ENCODE results near the gene CXCR4.

Gene CXCR4

DNA sequence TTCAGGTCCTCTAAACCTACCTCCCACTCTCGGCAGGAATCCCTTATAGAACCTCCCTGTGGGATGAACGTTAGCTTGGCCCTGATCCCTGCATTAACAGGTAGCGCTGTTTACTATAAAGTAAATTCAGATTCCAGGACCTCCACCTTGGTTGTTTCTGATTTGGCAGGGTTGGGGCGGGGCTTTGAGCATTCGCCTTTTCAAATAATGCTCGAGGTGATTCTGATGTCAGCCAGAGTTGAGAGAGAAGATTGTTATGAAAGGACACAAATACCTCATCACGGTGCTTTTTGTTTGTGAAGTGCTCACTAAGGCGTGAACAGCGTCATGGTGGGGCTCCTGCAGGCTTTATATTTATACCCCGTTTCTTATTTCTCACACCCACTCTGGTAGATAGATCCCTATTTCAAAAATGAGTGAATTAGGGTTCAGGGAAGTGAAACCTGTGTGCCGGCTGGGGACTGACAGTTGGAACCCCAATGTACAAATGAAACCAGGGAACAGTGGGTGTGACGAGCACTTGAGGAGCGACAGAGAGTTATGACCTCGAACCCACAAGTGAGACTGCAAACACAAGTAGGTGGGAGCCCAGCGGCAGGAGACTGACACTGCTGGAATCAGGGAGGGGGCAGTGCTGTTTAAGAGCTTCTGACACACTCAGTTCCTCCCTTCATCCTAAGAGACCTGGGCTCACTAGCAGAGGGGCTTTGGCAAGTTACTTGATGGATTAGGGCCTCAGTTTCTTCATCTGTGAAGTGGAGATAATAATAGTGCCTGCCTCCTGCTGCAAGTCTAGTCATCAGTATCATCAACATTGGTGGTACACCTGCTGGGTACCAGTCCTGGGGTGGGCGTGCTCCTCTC, 14.2 kb upstream of the CXCR4 start:
- DNase-seq (ENCODE audit: low read depth in 3 of 3), result peak in 1 of 3 experiments; percentile 41

DNA sequence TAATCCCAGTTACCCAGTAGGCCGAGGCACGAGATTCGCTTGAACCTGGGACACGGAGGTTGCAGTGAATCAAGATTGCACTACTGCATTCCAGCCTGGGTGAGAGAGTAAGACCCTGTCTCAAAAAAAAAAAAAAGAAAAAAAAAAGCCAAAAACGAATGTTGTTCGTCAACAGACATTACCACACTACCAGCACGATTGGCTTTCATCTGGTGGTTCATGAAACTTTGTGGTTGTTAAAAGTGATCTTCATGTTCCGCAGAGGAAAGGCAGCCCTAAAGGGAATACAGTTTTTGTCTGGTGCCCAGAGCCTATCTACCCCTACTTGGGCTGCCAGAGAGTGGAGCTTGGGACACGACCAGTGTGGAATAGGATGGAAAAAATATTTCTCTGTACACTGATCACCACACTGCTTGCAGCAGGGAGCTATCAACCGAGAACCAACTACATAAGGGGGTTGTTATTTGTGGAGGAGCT, 13.6 kb upstream of the CXCR4 start:
- no peak for DNase-seq (ENCODE audit: low read depth in 3 of 3)

DNA sequence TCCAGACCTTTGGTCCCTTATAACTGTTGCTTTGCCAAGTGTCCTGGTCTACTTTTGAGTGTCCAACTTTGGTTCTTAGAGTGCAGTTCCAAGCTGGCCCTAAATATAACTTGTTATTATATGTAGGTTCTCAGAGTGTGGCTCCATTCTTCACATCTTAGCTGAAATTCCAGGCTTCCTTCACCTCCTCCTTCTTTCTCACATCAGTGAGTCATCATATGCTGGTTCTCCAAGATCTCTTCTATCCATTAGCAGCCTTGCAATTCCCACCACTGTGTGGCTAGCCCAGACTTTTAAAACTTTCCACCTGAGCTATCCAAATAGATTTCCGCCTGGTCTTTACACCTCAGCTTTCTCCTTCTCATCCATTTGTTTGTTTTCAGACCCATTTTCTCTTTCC, 12.6 kb upstream of the CXCR4 start:
- DNase-seq (ENCODE audit: low read depth in 3 of 3), result no peak

GRCh38 chr2:136130045-136130444, 12.1 kb upstream of the CXCR4 start:
- DNase-seq (ENCODE audit: low read depth in 3 of 3), result no peak

DNA sequence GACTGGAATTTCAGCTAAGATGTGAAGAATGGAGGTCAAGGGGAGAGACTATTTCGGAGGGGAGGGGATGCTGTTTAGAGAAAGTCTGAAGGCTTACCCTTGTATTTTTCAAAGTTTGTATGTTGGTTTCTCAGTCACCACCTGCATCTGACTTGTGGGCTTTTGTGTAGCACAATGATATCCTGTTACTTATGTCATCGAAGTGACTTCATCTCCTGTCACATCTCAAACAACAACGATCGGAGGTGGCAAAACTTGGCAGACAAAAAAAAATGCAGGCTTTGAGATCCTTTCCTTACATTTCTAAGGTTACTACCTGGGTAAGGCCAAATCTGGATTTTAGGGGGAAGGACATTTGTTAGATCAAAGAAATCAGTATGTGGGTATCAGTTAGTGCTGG, 11.7 kb upstream of the CXCR4 start:
- DNase-seq (ENCODE audit: low read depth in 3 of 3), result no peak

DNA sequence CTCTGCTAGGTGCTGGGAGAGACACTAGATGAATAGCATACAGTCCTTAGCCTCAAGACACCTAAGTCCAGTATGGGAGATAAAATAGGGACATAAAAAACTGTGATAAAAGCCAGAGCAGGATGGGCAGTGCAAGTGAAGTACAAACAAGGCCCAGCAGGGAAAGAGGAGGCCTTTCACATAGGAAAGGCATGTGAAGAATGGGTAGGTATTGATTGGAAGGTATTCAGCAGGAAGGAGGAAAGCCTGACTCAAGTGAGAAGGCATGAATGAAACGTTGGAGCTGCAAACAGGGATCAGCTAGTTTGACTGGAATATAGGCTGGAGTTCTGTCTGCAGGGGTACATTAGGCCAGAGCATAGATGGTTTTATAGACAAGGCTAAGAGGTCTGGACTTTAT, 11.0 kb upstream of the CXCR4 start:
- no peak for DNase-seq (ENCODE audit: low read depth in 3 of 3)

DNA sequence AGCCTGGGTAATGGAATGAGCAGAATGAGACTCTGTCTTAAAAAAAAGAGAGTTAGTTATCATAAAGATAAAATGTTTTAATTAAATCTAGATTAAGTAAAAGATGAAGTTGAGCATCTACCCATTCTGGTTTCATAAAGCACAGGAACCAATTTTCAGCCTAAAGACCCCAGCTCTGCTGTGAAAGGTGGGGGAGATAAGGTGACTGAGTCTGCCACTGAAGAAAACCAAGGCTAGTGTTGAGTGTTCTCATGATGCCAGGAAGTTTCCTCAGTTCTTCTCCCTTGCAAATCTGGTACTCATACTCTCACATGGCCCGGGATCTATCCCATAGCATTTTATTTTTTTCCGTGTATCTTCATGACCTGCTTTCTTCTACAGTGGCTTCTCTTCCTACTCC, 10.4 kb upstream of the CXCR4 start:
- DNase-seq (ENCODE audit: low read depth in 3 of 3), result no peak

DNA sequence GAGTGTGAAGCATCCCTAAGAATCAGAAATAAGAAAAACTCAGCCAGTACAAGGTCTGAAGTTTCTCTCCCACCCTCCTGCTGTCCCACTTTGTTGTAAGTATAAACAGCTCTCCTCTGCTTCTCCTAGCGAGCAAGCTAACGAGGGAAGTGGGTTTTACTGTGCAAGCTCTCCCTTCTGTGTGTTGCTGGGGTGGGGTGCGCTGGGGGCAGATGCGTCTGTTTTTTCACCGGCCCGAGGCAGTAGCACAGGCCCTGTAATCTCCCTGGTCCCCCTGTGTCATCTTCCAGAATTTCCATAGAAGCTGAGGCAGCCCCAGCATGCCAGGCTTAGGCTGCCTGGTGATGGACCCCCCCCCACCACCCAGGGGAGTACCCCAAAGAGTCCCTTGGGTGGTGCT, 9.4 kb upstream of the CXCR4 start:
- no peak for DNase-seq (ENCODE audit: low read depth in 3 of 3)

DNA sequence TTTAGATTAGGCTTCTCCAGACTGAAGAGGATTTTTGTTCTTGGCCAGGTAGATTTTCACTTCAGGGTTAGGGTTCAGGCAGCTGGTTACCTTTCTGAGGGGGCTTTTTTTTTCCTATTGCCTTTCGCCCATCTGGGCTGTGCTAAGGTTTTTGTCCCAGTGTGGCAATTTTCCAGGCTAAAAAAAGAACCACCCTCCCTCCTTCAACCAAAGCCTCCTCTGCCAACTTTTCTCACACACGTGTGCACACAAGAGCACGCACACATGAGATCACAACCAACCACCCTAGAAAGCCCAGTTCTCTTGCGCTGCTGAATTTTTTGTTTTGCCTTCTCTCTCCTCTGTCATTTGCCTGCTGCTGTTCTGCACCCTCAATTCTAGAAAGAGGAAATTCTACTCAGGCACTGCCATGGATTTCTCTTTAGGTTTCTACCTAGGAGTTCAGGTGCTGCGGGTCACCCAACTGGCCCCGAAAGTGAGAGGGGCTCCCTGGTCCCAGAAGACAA, 8.5 kb upstream of the CXCR4 start:
- no peak for DNase-seq (ENCODE audit: low read depth in 3 of 3)

DNA sequence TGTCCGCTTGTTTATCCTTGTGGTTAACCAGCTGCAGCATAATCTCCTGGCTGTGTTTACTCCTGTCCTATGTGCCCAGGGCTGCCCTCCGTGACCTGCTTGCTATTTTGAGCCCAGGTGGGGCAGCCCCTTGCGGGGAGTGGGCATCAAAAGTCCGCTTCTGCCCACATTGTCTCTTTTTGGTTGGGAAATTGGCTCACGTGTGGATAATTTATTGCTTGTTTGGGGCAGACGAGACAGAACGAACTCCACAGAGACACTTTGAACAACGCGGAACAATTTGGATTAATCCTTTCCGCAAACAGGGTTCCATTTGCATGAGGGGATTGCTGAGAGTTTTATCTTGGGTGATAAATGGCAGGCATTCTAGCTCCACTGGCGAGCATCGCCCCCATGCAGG, 8.1 kb upstream of the CXCR4 start:
- DNase-seq (ENCODE audit: low read depth in 3 of 3), result no peak

- DNase-seq (ENCODE audit: low read depth in 3 of 3), result no peak
Observed at GRCh38 chr2:136125236-136125635, 7.3 kb upstream of the CXCR4 start.

DNA sequence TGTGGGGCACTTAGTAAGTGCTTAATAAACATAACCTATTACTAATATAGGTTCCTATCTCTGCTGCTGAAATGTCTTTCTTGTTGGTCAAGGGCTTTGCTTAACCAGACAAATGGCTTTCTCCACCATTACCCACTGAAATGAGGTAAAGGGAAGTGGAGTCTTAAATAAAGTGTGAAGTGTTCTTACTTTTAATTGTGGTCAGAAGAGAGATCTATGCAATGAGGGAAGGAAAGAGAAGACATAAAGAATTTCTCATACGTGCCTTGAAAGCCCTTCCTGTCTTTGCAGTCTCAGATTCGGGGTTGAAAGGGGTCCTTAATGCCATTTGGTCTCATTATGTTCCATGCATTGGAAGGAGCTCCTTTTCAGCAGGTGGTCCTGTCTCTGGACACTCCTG, 6.9 kb upstream of the CXCR4 start:
- no peak for DNase-seq (ENCODE audit: low read depth in 3 of 3)

- no peak for DNase-seq (ENCODE audit: low read depth in 3 of 3)
Observed at GRCh38 chr2:136122661-136123060, 4.7 kb upstream of the CXCR4 start.

GRCh38 chr2:136121204-136121910, 3.4 kb upstream of the CXCR4 start:
- no peak for DNase-seq (ENCODE audit: low read depth in 3 of 3)

GRCh38 chr2:136119717-136120675, 2.0 kb upstream of the CXCR4 start:
- DNase-seq (ENCODE audit: low read depth in 3 of 3), result no peak

DNA sequence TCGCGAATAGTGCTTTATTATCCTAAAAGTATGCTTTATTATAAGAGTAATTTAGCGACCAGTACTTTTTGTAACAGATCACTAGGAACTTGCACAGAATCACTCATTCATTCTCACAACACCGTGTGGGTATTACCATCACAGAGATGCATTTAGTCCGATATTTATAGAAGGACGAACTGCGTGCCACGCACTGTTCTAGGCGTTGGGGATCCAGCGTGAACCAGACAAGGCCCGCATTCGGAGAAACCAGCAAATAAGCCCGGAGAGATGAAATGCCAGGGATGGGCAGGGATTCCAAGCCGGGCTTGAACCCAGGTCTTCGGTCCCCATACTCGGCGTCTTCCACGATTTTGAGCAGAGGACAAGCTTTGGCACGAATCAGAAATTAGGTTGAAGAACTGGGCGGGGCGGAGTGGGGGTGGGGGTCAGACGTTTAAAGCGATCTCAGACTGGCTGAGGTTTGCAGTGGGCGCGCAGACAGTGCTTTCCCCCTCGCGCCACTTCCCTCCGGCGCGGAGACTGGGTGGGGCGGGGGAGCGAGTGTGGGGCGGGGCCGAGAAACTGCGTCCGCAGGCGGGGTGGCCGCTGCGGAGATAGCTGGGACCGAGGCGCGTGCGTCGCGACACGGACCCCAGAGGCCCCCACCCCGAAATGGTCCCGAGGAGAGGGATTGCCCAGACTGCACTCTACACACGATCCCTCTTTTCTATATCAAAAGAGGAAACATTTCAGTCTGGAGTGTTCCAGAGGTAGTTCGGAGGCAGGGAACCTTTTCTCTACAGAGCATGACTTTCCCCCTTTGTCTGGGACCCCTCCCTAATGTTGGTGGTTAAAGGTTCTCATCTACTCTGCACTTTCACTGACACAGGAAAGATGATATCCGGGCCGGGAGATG, 1.1 kb upstream of the CXCR4 start:
- DNase-seq (ENCODE audit: low read depth in 3 of 3), result peak in 2 of 3 experiments; percentile 46 to 75

GRCh38 chr2:136117391-136117841, 533 bp downstream of the CXCR4 start:
- DNase-seq (ENCODE audit: low read depth in 3 of 3), result peak in 1 of 3 experiments; percentile 54

DNA sequence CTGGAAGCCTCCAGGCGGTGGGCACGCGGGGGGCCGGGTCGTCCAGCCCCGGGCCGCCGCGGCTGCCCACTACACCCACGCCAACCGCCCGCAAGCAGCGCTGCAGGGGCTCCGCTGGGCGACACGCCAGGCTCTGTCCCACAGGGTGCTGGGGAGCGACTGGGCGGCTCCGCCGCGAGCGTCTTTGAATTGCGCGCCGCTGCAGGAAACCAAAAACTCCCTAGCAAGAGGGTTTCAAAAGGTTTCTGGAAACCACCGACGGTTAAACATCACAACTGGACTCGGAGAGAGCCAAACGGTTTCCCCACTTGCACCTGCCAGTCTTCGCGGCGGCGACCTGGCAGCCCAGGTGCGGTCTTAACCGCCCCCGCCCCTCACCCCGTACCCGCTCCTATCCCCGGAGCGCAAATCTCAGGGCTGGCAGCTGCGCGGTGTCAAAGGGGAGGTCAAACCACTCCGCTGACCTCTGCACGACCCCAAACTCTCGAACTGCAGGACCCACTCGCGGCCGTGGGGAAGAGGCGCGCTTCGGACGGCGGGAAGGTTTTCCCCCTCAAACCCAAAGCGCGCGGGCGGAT, 1.0 kb downstream of the CXCR4 start:
- DNase-seq (ENCODE audit: low read depth in 3 of 3), result peak in 1 of 3 experiments; percentile 54

GRCh38 chr2:136116151-136116812, 1.7 kb downstream of the CXCR4 start:
- DNase-seq (ENCODE audit: low read depth in 3 of 3), result peak in 1 of 3 experiments; percentile 44

Data from stimulated activated CD4-positive, alpha-beta T cell treated with anti-CD3 and anti-CD28 coated beads, TNF-alpha, amount 100 ng/mL, for 24 hours (primary cell).